H1 (cell line): ENCODE results near the gene CCDC148. TPM values are rescaled to one million over a fixed set of nuclear protein-coding genes. Genes with fewer than 3 reads are reported as not detected.

Experiments used
- CTCF ChIA-PET: fragments of 300-600 bp; sonication (Branson Sonifier 250); formaldehyde crosslinking; loops from one replicate; lab custom pipeline; 2021; ENCODE audit not compliant: partially characterized antibody; lab: Charles Lee
- POLR2A ChIA-PET: fragments of 300-600 bp; sonication (Branson Sonifier 250); formaldehyde crosslinking; loops from one replicate; lab custom pipeline; 2021; ENCODE audit warnings: inconsistent platforms; ENCODE audit not compliant: partially characterized antibody; lab: Charles Lee
- DNase-seq, 2 experiments: peaks; one replicate each; pipeline versions ENCODE4 v3.0.0 to v3.0.0-alpha.2; 2010 to 2022; ENCODE audit warnings: low spot score in 2 of 2, low read depth in 1 of 2, mixed read lengths in 1 of 2
- FAIRE-seq: peaks from 2 replicates; lab custom pipeline; 2011; peaks lifted over from hg19 to GRCh38; lab: Jason Lieb, UNC
- H2AFZ ChIP-seq: 2 replicates; pipeline ENCODE4 v1.8.1; 2012; ENCODE audit warnings: low read length, inconsistent platforms
- H2AK5ac ChIP-seq: 2 replicates; pipeline ENCODE4 v1.6.1; 2013; ENCODE audit warnings: low read depth, low read length
- H2BK120ac ChIP-seq: replicated peaks from 2 replicates; pipeline ENCODE3; 2013; ENCODE audit warnings: low read depth, low read length, inconsistent platforms
- H2BK12ac ChIP-seq: 2 replicates; pipeline ENCODE4 v1.6.1; 2013; ENCODE audit warnings: low read depth, low read length
- H2BK15ac ChIP-seq: 2 replicates; pipeline ENCODE4 v1.6.1; 2013; ENCODE audit warnings: low read length
- H2BK20ac ChIP-seq: 2 replicates; pipeline ENCODE4 v1.6.1; 2013; ENCODE audit warnings: low read length
- H2BK5ac ChIP-seq: 2 replicates; pipeline ENCODE4 v1.6.1; 2013; ENCODE audit warnings: low read depth, low read length
- H3K14ac ChIP-seq: 2 replicates; pipeline ENCODE4 v1.6.1; 2013; ENCODE audit warnings: inconsistent platforms; ENCODE audit not compliant: insufficient read length
- H3K18ac ChIP-seq: 2 replicates; pipeline ENCODE4 v1.6.1; 2013; ENCODE audit warnings: low read length; ENCODE audit errors: extremely low read depth
- H3K23ac ChIP-seq: 2 replicates; pipeline ENCODE4 v1.6.1; 2013; ENCODE audit warnings: inconsistent platforms; ENCODE audit not compliant: insufficient read length
- H3K23me2 ChIP-seq: 2 replicates; pipeline ENCODE4 v1.6.1; 2013; ENCODE audit warnings: low read depth, low read length
- H3K27ac ChIP-seq: 2 replicates; pipeline ENCODE4 v1.6.1; 2011; ENCODE audit warnings: low read depth, low read length, inconsistent platforms
- H3K27me3 ChIP-seq, 4 experiments: replicated peaks in 1 of 4; 1 replicate in 1 of 4; 2 replicates in 3 of 4; pipeline versions ENCODE4 v1.6.1 to v1.8.1; 2011 to 2013; ENCODE audit warnings: low read length in 3 of 4, mild to moderate bottlenecking in 3 of 4, inconsistent platforms in 2 of 4, mixed read lengths in 2 of 4, moderate library complexity in 1 of 4; ENCODE audit not compliant: control insufficient read depth in 3 of 4, insufficient read depth in 3 of 4; ENCODE audit errors: extremely low read depth in 1 of 4
- H3K36me3 ChIP-seq, 4 experiments: 2 replicates each; pipeline versions ENCODE4 v1.6.1 to v1.8.1; 2011 to 2013; ENCODE audit warnings: mild to moderate bottlenecking in 4 of 4, low read length in 3 of 4, moderate library complexity in 2 of 4, control low read depth in 1 of 4, inconsistent platforms in 1 of 4; ENCODE audit not compliant: insufficient read depth in 4 of 4, control insufficient read depth in 2 of 4
- H3K4ac ChIP-seq: replicated peaks from 2 replicates; pipeline ENCODE3; 2013; ENCODE audit warnings: low read length, low read depth, mixed read lengths, inconsistent platforms; ENCODE audit not compliant: insufficient read length
- H3K4me1 ChIP-seq, 4 experiments: replicated peaks in 1 of 4; 1 replicate in 1 of 4; 2 replicates in 3 of 4; pipeline versions ENCODE4 v1.6.1 to v1.8.1; 2011 to 2013; ENCODE audit warnings: low read length in 3 of 4, inconsistent platforms in 2 of 4, mixed read lengths in 1 of 4; ENCODE audit not compliant: insufficient read depth in 4 of 4, control insufficient read depth in 3 of 4
- H3K4me2 ChIP-seq, 2 experiments: 2 replicates each; pipeline versions ENCODE4 v1.6.1 to v1.8.1; 2011 to 2013; ENCODE audit warnings: low read depth in 2 of 2, low read length in 2 of 2, control low read depth in 1 of 2, inconsistent platforms in 1 of 2, mild to moderate bottlenecking in 1 of 2; ENCODE audit not compliant: insufficient read depth in 1 of 2
- H3K4me3 ChIP-seq, 4 experiments: fragments of 200-600, 300-600 bp in 1 of 4; sonication (generic), shearing (Covaris generic), sonication (Bioruptor Twin) in 1 of 4; 2 replicates each; pipeline versions ENCODE4 v1.5.1 to v1.8.1; 2011 to 2016; ENCODE audit warnings: low read length in 4 of 4, low read depth in 3 of 4, control low read depth in 2 of 4, inconsistent platforms in 2 of 4, mild to moderate bottlenecking in 2 of 4, mixed read lengths in 1 of 4, moderate library complexity in 1 of 4; ENCODE audit not compliant: insufficient read depth in 2 of 4; ENCODE audit errors: extremely low read depth in 1 of 4
- H3K56ac ChIP-seq: replicated peaks from 2 replicates; pipeline ENCODE3; 2013; ENCODE audit warnings: low read depth, mild to moderate bottlenecking, mixed read lengths, low read length, inconsistent platforms; ENCODE audit not compliant: insufficient read length
- H3K79me1 ChIP-seq: 2 replicates; pipeline ENCODE4 v1.6.1; 2013; ENCODE audit warnings: low read depth, low read length, control low read depth
- H3K79me2 ChIP-seq, 2 experiments: 2 replicates each; pipeline versions ENCODE4 v1.6.1 to v1.8.1; 2012 to 2013; ENCODE audit warnings: low read length in 2 of 2, mild to moderate bottlenecking in 2 of 2, inconsistent platforms in 1 of 2; ENCODE audit not compliant: insufficient read depth in 2 of 2, control insufficient read depth in 1 of 2
- H3K9ac ChIP-seq, 4 experiments: replicated peaks in 1 of 4; 1 replicate in 1 of 4; 2 replicates in 3 of 4; pipeline versions ENCODE4 v1.6.1 to v1.8.1; 2011 to 2013; ENCODE audit warnings: low read depth in 3 of 4, low read length in 3 of 4, control low read depth in 2 of 4, mild to moderate bottlenecking in 2 of 4, moderate library complexity in 2 of 4, inconsistent platforms in 1 of 4; ENCODE audit errors: extremely low read depth in 1 of 4
- H3K9me3 ChIP-seq, 2 experiments: 2 replicates each; pipeline versions ENCODE4 v1.6.1 to v1.8.1; 2012 to 2013; ENCODE audit warnings: mild to moderate bottlenecking in 2 of 2, moderate library complexity in 2 of 2, control low read depth in 1 of 2, inconsistent platforms in 1 of 2, low read depth in 1 of 2, low read length in 1 of 2, mixed read lengths in 1 of 2; ENCODE audit not compliant: insufficient read depth in 2 of 2
- H4K20me1 ChIP-seq, 2 experiments: replicated peaks in 1 of 2; 2 replicates each; pipeline versions ENCODE3 to v1.8.1; 2011 to 2013; ENCODE audit warnings: inconsistent platforms in 2 of 2, low read length in 2 of 2, mild to moderate bottlenecking in 1 of 2; ENCODE audit not compliant: insufficient read depth in 2 of 2, control insufficient read depth in 1 of 2
- H4K5ac ChIP-seq: 2 replicates; pipeline ENCODE4 v1.6.1; 2013; ENCODE audit warnings: low read length, low read depth, mixed read lengths, inconsistent platforms; ENCODE audit not compliant: insufficient read length
- H4K8ac ChIP-seq: 2 replicates; pipeline ENCODE4 v1.8.0; 2013; ENCODE audit warnings: mild to moderate bottlenecking, moderate library complexity, low read length, inconsistent platforms; ENCODE audit not compliant: insufficient read depth; ENCODE audit errors: extremely low read depth
- H4K91ac ChIP-seq: replicated peaks from 2 replicates; pipeline ENCODE3; 2013; ENCODE audit warnings: low read length, mixed read lengths, inconsistent platforms; ENCODE audit not compliant: insufficient read length
- FOSL1 ChIP-seq: IDR thresholded peaks from 2 replicates; pipeline ENCODE4 v1.6.1; 2011; ENCODE audit warnings: mild to moderate bottlenecking, low read depth, low read length, moderate library complexity; ENCODE audit not compliant: insufficient read depth
- WGBS, 2 experiments: shearing (Covaris generic) in 1 of 2; methylation state at CpG; one replicate each; pipeline versions ENCODE4 v1.1.6 to v1.1.7; 2013 to 2015; ENCODE audit warnings: low lambda C conversion rate in 2 of 2, mixed read lengths in 2 of 2, inconsistent platforms in 1 of 2, low coverage in 1 of 2, missing lambda C conversion rate in 1 of 2; ENCODE audit not compliant: insufficient replicate concordance in 2 of 2, insufficient coverage in 1 of 2, insufficient read length in 1 of 2; ENCODE audit errors: extremely low coverage in 1 of 2, missing lambda C conversion rate in 1 of 2; 5-methylcytosine and 5-hydroxymethylcytosine counted together
- polyA plus RNA-seq, 7 experiments: library from polyadenylated mRNA; depleted of rRNA in 3 of 7; stranded (reverse) in 5 of 7; unstranded in 2 of 7; fragments of >200 nt in 5 of 7; fragments of 200-250 nt in 2 of 7; gene quantifications; 1 replicate in 5 of 7; 2 replicates in 1 of 7; 4 replicates in 1 of 7; pipeline versions ENCODE4 v1.2.1 to v1.2.3, GENCODE V29; 2011 to 2013; ENCODE audit warnings: missing spikeins in 2 of 7, mixed read lengths in 2 of 7
- total RNA-seq: library from RNA; stranded (reverse); fragmentation: NEBNext Ultra II Directional; extraction: Animal tissue kit (Norgen Biotek cat#: 25700); gene quantifications from 2 replicates; pipeline ENCODE4 v1.2.1, GENCODE V29; 2021

The CCDC148 gene
- total and polyA plus RNA-seq, 2 of the 8 experiments (the other 6 are each of a cell fraction or from before 2014, with no cell fraction given) = 0.45 to 1.3 TPM

DNA sequence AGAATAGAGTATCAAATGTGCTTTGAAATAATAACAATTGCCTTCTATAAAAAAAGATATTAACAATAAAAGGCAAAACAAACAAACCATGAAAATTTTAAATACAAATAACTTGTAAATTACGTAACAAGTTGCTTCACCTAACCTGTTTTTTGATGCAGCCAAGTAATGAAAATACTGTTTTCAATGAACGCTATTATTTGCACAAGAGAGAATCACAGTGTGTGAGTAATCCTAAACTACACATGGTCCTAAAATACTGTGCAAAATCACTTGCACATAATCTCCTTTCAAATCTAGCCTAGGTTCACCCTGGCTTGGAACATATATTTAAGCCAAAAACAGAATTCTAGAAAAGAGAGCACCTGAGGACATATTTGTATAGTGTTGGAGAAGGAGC is 98.9 kb downstream of the CCDC148 start:
- Histone ChIP-seq H2AK5ac (no peak overlapping the region), H3K56ac (no peak overlapping the region), H2BK20ac (no peak overlapping the region), H4K8ac (no peak overlapping the region), H3K9ac (no peak overlapping the region), H3K27me3 (no peaks in the 10 kb centered on the region), H4K20me1 (no peaks in the 10 kb centered on the region), H2BK5ac (no peak overlapping the region), H3K9me3 (no peaks in the 10 kb centered on the region), H2AFZ (no peak overlapping the region), H3K36me3 (no peaks in the 10 kb centered on the region), H3K23me2 (no peaks in the 10 kb centered on the region), H3K4me3 (no peak overlapping the region), H3K4me2 (no peak overlapping the region), H3K79me1 (no peaks in the 10 kb centered on the region), H2BK12ac (no peak overlapping the region), H3K14ac (no peak overlapping the region), H3K4me1 (no peaks in the 10 kb centered on the region; a peak in 1 of 7 replicates), H4K5ac (no peak overlapping the region), H2BK120ac (no peak overlapping the region), H3K18ac (no peak overlapping the region), H4K91ac (no peak overlapping the region), H3K4ac (no peak overlapping the region), H3K79me2 (no peaks in the 10 kb centered on the region), H2BK15ac (no peak overlapping the region), H3K23ac (no peak overlapping the region), H3K27ac (no peak overlapping the region)
- ChIA-PET CTCF (no interaction called here), POLR2A (no interaction called here)
- FAIRE-seq = no peak
- TF ChIP-seq FOSL1 = no peak
- no peak for DNase-seq
- WGBS, 2 experiments = 98% methylated on average over 2 of the region's 2 CpGs; no CpG with 5 or more reads in 1 of the 2 experiments
